ENCODE measurements around the gene RREB1.
A peak's percentile ranks its signal among the peaks of the same experiment; 100 is the strongest.

Gene RREB1

GRCh38 chr6:7100072-7100752 lies 7.5 kb upstream of the RREB1 start:
- DNase-seq (ENCODE audit: low read depth, low spot score), result no peak

DNA sequence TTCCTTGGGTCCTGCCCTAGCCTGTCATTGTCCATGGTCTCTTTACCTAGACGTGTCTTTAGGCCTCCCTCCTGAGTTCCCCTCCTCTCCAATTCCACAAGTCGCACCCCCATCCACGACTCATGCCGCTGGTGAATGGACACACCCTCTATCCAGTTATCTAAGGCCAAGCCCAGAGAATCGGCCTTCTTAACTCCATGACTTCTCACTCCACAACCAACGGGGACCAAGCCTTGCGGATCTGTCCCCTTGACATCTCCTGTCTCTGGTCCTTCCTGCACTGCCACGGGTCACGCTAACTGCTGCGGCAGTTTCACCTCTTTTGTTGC lies 7.0 kb upstream of the RREB1 start:
- DNase-seq (ENCODE audit: low read depth, low spot score), result no peak

DNA sequence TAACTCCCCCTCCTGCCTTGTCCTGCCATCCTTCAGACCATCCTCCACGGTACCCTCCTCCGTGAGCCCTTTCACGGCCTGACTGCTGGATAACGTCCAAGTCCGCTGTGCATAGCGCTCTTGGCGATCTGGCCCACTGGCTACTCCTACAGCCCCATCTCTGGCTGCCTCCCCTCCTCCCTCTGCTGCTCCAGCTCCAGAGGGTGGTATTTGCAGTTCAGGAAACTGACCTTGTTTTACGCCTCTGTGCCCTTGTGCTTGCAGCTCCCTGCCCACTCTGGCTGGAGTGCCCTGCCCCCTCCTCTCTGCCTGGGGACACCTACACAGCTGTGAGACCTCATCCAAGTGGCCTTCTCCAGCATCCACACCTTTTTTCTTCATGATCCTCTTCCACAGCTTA lies 6.5 kb upstream of the RREB1 start:
- no peak for DNase-seq (ENCODE audit: low read depth, low spot score)

GRCh38 chr6:7104752-7105151 lies 3.0 kb upstream of the RREB1 start:
- no peak for DNase-seq (ENCODE audit: low read depth, low spot score)

DNA sequence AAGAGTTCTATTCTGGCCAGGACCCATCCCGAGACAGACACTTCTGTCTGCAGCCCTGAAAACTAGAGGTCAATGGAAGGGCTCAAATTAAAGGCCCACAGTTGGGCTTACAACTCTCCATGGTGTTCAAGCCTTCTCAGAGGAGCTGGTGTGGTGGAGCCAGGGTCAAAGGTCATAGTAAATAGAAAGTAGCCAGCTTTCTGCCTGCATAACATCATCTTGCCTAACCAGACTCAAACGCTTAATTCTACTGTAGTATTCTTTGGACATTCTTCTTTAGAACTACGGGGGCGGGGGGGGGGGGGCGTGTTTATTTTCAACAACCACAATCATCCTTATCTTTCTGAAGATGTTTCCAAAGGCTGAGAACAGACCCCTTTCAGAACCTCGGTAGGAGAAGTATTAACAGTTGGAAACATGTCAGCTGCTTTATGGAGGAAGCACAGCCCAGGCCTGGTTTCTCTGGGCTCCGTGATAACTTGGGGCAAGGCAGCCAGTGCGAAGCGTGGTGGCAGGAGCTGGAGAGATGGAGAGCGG lies 1.5 kb upstream of the RREB1 start:
- no peak for DNase-seq (ENCODE audit: low read depth, low spot score)

DNA sequence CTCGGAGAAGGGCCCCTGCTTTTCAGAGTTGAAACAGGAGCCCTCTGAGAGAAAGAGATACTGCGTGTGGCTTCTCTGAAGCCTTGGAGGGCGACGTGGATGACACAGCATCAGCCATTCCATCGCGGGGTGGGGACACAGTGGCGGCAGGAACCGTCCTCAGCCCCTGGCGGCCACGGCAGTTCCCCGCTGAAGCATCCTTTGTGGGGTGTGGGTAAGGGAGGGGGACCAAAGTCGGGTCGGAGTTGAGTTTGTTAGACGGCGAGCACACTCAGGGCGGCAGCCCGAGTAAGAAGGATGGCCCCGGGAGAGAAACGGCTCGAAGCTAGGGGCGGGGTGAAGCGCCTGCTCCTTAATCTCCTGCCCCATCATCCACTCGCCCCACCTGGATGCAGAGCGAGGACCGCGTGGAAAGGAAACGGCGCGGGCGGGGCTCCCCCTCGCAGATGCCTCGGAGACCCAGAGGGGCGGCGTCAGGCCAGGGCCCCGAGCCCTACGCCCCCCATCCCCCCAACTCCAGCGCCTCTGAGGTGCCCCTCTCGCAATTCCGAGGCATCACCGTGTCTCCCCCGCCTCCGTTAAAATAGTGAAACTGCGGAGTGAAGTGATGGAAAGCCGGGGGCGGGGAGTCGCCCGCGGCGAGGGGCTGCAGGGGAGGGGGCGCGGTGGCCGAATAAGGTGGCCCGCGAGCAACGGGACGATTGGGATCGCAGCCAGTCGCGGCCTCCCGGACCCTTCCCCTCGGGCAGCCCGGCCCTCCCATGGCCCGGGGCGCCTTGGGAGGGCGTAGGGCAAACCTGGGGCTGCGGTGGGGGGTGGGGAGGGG lies 796 bp upstream of the RREB1 start:
- DNase-seq (ENCODE audit: low read depth, low spot score), result peak; percentile 32

DNA sequence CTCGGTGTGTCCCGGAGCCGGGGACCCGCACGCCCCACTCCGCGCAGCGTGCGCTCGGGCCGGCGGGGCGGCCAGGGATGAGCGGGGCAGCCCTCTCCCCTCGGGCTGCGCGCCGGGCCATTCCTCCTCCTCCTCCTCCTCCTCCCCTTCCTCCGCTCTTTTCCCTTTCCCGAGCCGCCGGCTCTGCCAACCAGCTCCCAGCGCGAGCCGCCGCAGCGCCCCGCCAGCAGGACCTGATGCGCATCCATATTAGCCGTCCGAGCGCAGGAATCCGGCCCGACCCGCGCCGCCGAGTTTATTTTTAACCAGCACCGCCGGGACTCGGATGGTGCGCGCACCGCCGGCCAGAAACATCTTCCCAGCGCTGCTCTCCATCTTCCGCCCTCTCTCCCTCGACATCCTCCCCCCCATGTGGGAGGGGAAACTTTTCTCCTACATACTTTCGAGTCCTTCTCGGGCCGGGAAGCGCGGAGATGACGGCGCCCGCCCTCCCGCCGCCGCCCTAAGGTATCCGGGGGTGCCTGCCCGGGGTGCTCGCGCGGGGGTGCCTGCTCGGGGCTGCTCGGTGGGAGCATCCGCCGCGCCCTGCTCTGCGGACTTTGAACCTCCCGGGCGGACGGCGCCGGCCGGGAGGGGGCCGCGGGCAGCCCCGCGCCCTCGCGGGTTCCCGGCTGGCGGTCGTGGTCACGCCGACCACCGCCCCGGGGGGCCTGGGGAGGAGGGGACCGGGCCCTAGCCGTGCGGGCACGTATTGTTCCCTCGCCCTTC lies 619 bp downstream of the RREB1 start:
- no peak for DNase-seq (ENCODE audit: low read depth, low spot score)

DNA sequence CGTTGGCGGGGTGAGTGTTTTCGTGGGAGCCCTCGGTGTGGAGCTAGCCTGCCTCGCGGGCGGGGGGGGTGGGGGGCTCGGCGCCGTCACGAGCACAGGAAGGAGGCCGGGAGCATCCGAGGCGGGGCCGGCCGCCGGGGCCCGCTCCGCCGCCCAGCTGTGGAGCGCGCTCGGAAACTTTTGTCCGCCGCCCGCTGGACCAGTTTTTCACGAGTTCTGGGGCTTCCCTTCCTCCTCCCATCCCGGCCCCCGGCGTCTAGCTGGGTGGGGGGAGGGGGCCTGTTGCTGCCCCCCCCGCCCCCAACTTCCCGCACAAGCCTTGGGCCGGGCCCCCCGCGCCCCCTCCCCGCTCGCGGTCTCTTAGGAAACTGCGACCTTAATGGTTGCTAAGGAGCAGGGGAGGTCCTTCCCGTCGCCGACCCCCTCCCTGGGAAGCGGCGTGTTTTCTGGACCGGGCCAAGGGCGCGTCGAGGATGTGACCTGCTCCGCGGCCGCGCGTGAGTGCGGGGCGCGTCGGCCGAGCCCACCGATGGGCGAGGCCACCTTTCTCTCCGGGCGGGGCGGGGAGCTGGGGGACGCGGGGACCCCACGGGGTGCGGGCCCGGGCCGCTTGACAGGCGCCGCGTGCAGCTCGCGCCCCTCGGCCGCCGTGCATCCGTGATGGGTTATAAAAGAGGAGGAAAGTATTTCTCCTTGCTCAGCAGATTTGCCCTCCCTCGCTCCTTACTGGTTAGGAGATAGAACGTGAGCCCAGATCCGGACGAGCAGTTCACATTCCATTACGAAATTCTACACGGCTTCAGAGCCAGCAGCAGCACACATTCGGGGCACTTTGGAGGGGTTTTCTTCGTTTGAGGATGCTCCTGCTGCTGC lies 1.4 kb downstream of the RREB1 start:
- no peak for DNase-seq (ENCODE audit: low read depth, low spot score)

DNA sequence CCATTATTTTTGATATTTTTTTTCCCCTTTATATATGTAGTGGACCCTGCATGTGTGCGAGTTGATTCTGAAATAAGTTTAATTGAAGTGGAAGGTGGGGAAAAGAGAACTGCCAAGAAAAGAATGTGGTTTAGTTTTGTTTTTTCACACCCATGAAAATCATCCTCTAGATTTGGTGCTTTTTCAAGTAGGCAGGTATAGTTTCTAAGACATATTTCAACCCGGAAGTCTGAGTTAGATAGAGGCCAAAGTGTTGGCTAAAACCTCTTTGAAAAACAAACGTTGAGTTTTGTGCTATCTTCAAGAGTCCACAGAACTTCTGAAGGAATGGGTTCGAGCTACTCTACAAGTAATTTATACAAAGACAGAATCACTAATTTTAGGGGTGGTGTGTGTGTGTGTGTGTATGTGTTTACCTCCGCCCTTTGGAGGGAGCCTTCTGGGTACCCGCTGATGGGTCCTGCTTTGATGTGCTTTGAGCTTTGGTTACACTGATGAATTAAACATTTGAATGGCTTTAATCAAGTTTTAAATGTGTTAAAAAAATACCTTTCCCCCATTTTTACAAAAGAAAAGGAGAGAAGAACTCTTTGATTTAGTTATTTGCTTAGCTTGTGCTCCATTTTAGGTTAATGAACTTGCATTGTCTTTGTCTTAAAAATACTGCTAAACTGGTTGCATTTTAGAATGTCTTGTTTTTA lies 2.5 kb downstream of the RREB1 start:
- no peak for DNase-seq (ENCODE audit: low read depth, low spot score)

- no peak for DNase-seq (ENCODE audit: low read depth, low spot score)
Observed at GRCh38 chr6:7111095-7111690, 3.4 kb downstream of the RREB1 start.

- no peak for DNase-seq (ENCODE audit: low read depth, low spot score)
Observed at GRCh38 chr6:7112171-7112570, 4.4 kb downstream of the RREB1 start.

GRCh38 chr6:7112741-7113313 lies 5.1 kb downstream of the RREB1 start:
- no peak for DNase-seq (ENCODE audit: low read depth, low spot score)

DNA sequence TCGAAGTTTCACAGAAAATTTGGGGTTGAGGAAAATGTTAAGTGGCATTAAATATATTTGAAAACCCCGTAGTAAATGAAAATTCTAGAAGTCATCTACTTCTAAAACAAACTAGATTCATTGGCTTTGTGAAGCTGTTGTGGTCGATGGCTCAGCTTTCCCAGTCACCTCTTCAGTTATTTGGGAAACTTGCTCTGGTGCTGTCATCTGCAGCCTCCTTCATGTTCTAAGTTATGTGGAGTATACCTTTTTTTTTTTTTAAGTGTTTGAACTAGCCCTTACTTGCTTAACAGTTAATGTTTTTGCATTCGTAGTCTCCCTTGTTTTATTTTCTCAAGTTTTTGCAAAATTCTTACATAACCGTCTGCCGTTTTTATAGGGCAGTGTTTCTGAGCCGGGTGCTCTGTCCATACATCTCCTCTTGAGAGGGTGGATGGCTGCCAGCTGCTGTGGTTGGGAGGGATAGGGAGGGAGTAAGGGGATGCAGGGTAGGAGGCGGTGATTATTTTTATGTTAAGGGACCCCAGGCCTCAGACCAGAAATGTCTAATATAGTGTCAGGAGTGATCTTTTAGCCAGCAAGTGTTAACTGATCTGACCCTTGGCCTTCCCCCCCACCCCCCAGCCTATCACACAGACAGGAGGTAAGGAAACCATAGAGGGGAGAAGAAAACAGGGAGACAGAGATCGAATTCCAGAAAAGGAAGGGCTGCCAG lies 7.1 kb downstream of the RREB1 start:
- DNase-seq (ENCODE audit: low read depth, low spot score), result no peak

DNA sequence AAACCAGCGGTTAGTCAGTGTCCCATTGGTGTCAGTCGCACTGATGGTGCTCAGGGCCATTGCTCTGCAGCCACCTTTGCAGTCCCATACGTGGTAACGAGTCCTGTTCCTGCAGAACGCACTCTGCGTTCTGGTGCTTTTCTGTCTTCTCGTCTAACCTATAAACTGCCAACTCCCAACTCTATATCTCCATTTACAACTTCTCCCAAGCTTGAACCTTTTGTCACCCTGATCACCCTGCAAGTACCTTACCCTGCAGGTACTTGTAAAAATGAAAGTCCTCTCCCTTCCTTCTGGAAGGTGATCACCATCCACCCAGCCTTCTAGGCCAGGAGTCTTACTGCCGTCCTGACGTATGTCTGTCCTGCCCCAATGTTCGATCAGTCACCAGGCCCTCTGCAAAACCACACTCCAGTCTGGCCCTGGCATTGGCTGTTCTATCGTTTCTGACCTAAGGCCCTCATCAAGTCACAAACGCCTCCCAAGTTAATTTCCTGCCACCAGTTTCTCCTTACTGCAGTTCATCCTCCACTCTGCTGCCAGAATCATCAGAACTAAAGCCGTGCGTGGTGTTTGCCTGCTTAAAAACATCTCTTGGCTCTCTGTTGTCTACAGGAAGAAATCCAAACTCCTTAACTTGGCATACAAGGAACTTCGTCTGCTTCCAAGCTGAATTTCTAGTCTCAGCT lies 7.9 kb downstream of the RREB1 start:
- DNase-seq (ENCODE audit: low read depth, low spot score), result no peak

DNA sequence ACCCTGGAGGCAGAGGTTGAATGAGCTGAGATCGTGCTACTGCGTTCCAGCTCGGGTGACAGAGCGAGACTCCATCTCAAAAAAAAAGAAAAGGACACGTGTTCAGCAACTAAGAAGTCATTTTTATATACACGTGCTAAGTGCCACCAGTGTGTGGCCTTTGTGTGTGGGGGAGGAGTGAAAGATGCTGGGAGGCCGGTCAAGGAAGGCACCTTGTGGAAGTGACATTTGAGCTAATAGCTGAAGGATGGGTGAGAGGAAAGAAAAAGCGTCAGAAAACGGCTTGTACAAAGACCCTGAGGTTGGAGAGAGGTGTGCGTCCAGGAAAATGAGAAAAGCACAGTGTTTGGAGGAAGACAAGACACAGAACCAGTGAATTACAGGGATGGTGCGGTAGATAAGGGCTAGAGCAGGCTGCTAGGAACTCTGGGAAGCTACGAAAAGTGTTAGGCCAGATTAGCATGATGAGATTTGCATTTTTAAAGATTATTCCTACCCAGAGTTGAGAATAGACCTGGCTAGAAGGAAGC lies 11.6 kb downstream of the RREB1 start:
- no peak for DNase-seq (ENCODE audit: low read depth, low spot score)

DNA sequence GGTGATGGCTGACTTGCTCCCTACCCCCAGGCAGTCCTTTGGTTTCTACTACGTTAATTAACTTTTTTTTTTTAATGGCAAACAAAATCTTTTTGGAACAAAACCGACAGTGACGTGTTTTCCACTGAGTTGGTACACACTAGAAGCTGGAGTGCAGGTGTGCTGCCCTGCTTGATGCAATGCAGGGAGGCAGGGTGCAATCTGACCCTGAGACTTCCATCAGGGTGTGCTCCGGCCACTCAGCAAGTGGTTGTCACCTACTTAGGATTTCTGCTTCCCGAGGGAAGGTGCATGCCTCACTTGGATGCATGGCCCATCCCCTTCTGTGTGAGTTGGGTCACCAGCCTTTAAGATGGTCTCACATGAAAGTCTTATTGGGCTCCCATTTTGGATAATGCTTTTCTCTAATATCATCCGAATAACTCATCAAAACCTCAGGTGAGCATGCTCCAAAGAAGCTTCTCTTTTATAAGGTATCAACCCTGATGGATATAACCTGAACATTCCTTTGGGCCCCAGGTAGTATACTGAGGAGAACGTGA lies 14.0 kb downstream of the RREB1 start:
- no peak for DNase-seq (ENCODE audit: low read depth, low spot score)

- DNase-seq (ENCODE audit: low read depth, low spot score), result no peak
Observed at GRCh38 chr6:7122684-7123083, 14.9 kb downstream of the RREB1 start.

DNA sequence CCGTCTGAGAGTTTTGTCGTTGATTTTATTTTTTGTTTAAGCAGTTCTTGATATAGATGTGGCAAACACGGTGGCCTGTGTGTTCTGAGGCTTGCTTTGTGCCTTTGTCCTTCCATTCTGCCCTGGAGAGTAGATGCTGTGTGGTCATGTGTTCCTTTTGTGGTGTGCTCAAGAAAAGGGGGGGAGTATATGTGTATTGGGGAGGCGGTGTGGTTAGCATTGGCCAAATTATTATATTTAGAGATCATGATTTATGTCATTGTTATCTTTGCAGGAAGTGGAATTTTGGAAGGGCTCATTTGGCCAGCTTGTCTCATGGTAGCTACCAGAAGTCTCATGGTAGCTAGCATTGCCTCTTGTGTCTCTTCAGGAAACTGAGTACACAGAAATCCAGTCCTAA lies 16.4 kb downstream of the RREB1 start:
- DNase-seq (ENCODE audit: low read depth, low spot score), result no peak

Measured in activated CD4-positive, CD25-positive, alpha-beta regulatory T cell treated with anti-CD3 and anti-CD28 coated beads, Interleukin-2, amount 50 U/mL, for 16 hours (primary cell).